GM19240 (cell line): Measurements from ENCODE around the gene WDFY3.

Experiments used
- DNase-seq: peaks from one replicate; pipeline ENCODE4 v3.0.0; 2011; ENCODE audit warnings: low spot score; ENCODE audit not compliant: insufficient read length

The WDFY3 gene

GRCh38 chr4:84626673-84627072 is 339.8 kb downstream of the WDFY3 start:
- no peak for DNase-seq

DNA sequence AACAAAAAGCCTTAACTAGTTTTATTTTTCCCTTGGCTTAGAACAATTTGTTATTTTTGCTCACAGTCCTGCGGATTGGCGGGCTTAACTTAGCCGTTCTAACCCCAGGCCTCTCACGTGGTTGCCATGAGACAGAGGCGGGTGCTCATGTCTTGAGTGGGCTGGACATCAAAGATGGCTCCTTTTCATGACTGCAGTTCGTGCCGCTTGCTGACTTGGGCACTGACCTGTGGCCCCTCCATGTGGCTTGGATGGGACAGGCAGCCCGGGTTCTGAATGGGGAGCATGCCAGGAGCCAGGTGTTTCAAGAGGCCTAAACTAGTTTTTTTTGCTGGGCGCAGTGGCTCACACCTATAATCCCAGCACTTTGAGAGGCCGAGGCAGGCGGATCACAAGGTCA is 342.8 kb downstream of the WDFY3 start:
- no peak for DNase-seq

DNA sequence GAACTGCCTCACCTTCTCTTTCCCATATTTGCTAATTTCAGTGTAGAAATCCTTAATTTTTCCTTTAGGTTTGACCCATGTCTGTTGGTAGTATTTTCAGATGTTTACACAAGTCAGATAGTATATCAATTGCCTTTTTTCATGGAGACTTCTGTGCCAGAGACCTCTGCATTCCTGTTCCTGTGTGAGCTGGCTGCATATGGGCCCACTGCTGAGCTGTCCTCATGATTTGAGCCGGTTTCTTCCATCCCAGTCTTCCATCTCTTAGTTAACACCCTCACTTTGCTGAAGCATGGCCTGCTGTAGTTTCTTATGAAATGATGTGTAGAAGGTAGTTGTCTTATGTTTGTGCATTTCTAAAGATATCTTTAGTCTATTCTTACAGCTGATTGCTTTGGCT is 343.5 kb downstream of the WDFY3 start:
- no peak for DNase-seq
